Measurements from ENCODE around the gene CNTN6. TPM values are rescaled to one million over a fixed set of nuclear protein-coding genes. Genes with fewer than 3 reads are reported as not detected.

The CNTN6 gene
- total RNA-seq, 1 experiment from 2014 or later, result not detected

- H3K23ac ChIP-seq (ENCODE audit: insufficient read length, low read depth, low read length), result no peak overlapping the region
- no peak overlapping the region for H3K14ac ChIP-seq (ENCODE audit: insufficient read depth, low read length)
- H2BK15ac ChIP-seq (ENCODE audit: low read depth, low read length), result no peak overlapping the region
- H3K4me1 ChIP-seq (ENCODE audit: insufficient read depth, low read length), result no peaks in the 10 kb centered on the region
- H2BK20ac ChIP-seq (ENCODE audit: low read depth, low read length, poor library complexity, severe bottlenecking), result no peak overlapping the region
- H2BK120ac ChIP-seq (ENCODE audit: low read depth, low read length, poor library complexity, severe bottlenecking), result no peak overlapping the region
- no peaks in the 10 kb centered on the region for H3K79me2 ChIP-seq (ENCODE audit: insufficient read depth, low read length)
- H3K56ac ChIP-seq (ENCODE audit: insufficient read length, low read depth, low read length), result no peak overlapping the region
- no peaks in the 10 kb centered on the region for H3K9me3 Mint-ChIP-seq
- H3K4me1 Mint-ChIP-seq, result peaks cover 3 to 10% of the 10 kb centered on the region in 2 experiments; a peak in 3 of 4 replicates
- no peak overlapping the region for H4K5ac ChIP-seq (ENCODE audit: insufficient read length, low read depth, low read length)
- H4K91ac ChIP-seq (ENCODE audit: insufficient read length, low read depth, low read length), result no peak overlapping the region
- no peaks in the 10 kb centered on the region for H3K79me1 ChIP-seq (ENCODE audit: insufficient read depth, low read depth, low read length, poor library complexity, severe bottlenecking)
- TF ChIP-seq CTCF (conservative IDR thresholded peaks at IDR 0.05), result no peak
- H3K4ac ChIP-seq (ENCODE audit: low read depth, low read length), result no peak overlapping the region
- H3K9ac ChIP-seq (ENCODE audit: extremely low read depth, insufficient read length, low read length), result no peak overlapping the region
- no peak overlapping the region for H3K18ac ChIP-seq (ENCODE audit: insufficient read length, low read depth, low read length)
- H3K27ac Mint-ChIP-seq, result no peak overlapping the region
- H3K4me2 ChIP-seq (ENCODE audit: insufficient read depth, insufficient read length, low read length), result no peak overlapping the region
- H3T11ph ChIP-seq (ENCODE audit: low read length), result no peak overlapping the region
- H3K23me2 ChIP-seq (ENCODE audit: insufficient read length, low read depth, low read length, poor library complexity, severe bottlenecking), result no peaks in the 10 kb centered on the region
- H4K20me1 ChIP-seq (ENCODE audit: control insufficient read depth, insufficient read depth, insufficient read length), result no peaks in the 10 kb centered on the region
- DNase-seq, result no peak
- no peaks in the 10 kb centered on the region for H3K9me3 ChIP-seq (ENCODE audit: control insufficient read depth, low read depth, low read length)
- no peaks in the 10 kb centered on the region for H3K27me3 Mint-ChIP-seq (ENCODE audit: low read depth)
- no peak overlapping the region for H3K27ac ChIP-seq (ENCODE audit: insufficient read length, low read depth, low read length)
- no peak overlapping the region for H4K8ac ChIP-seq (replicated peaks; ENCODE audit: insufficient read length, low read depth, low read length)
- no peak overlapping the region for H3K4me3 Mint-ChIP-seq
- no peaks in the 10 kb centered on the region; a peak in 1 of 7 replicates for H3K36me3 Mint-ChIP-seq (ENCODE audit: insufficient read depth in 1 of 3, low read depth in 3 of 3)
- no peak overlapping the region for H2AFZ ChIP-seq (ENCODE audit: low read length)
- H2AK5ac ChIP-seq (ENCODE audit: insufficient read length, low read length), result no peak overlapping the region
- H3K27me3 ChIP-seq (ENCODE audit: insufficient read depth, low read length), result no peaks in the 10 kb centered on the region
- H2BK5ac ChIP-seq (ENCODE audit: insufficient read length, low read length), result no peak overlapping the region
- no peak overlapping the region for H2BK12ac ChIP-seq (ENCODE audit: insufficient read length, low read depth, low read length)
Observed at GRCh38 chr3:1252061-1252430, 159.2 kb downstream of the CNTN6 start.
